Thymus (tissue), 11 donors: ENCODE data around the gene GFRA1. TPM values are rescaled to one million over a fixed set of nuclear protein-coding genes. Genes with fewer than 3 reads are reported as not detected.

Source experiments
- DNase-seq, 9 donors: peaks; one replicate each; pipeline ENCODE4 v3.0.0-alpha.2; 2013; ENCODE audit warnings: low spot score in 9 of 9, low read depth in 6 of 9, missing footprints in 1 of 9
- H3K27ac ChIP-seq, 2 donors: one replicate each; pipeline ENCODE4 v1.5.1; 2013; ENCODE audit warnings: control low read depth in 1 of 2, low read depth in 1 of 2, low read length in 1 of 2, mild to moderate bottlenecking in 1 of 2, moderate library complexity in 1 of 2
- H3K27me3 ChIP-seq, 2 donors: one replicate each; pipeline ENCODE4 v1.5.1; 2013; ENCODE audit warnings: low read length in 1 of 2; ENCODE audit not compliant: control insufficient read depth in 2 of 2, insufficient read depth in 1 of 2
- H3K36me3 ChIP-seq, 2 donors: one replicate each; pipeline ENCODE4 v1.5.1; 2013; ENCODE audit warnings: low read length in 1 of 2, mild to moderate bottlenecking in 1 of 2, moderate library complexity in 1 of 2; ENCODE audit not compliant: control insufficient read depth in 2 of 2, insufficient read depth in 2 of 2
- H3K4me1 ChIP-seq, 2 donors: one replicate each; pipeline ENCODE4 v1.5.1; 2013; ENCODE audit warnings: low read length in 2 of 2; ENCODE audit not compliant: control insufficient read depth in 2 of 2, insufficient read depth in 2 of 2
- H3K4me3 ChIP-seq, 2 donors: one replicate each; pipeline ENCODE4 v1.5.1; 2013; ENCODE audit warnings: low read length in 2 of 2, control low read depth in 1 of 2, mild to moderate bottlenecking in 1 of 2
- H3K9me3 ChIP-seq, 2 donors: one replicate each; pipeline ENCODE4 v1.5.1; 2013; ENCODE audit warnings: low read length in 1 of 2, mild to moderate bottlenecking in 1 of 2; ENCODE audit not compliant: control insufficient read depth in 2 of 2, insufficient read depth in 1 of 2
- WGBS: extraction: QIAGEN DNeasy Blood & Tissue Kit; methylation state at CpG from one replicate; pipeline ENCODE4 v1.1.7; 2013; 5-methylcytosine and 5-hydroxymethylcytosine counted together
- polyA plus RNA-seq: library from polyadenylated mRNA; stranded (reverse); fragments of 200-250 nt; gene quantifications from one replicate; pipeline ENCODE4 v1.2.3, GENCODE V29; 2013
- total RNA-seq: library from RNA; stranded (reverse); fragments of 120-200 nt; gene quantifications from one replicate; pipeline ENCODE4 v1.2.4, GENCODE V29; 2013
- donor health status: healthy.

The GFRA1 gene
- total and polyA plus RNA-seq, 2 donors = 1.6 to 5.0 TPM

DNA sequence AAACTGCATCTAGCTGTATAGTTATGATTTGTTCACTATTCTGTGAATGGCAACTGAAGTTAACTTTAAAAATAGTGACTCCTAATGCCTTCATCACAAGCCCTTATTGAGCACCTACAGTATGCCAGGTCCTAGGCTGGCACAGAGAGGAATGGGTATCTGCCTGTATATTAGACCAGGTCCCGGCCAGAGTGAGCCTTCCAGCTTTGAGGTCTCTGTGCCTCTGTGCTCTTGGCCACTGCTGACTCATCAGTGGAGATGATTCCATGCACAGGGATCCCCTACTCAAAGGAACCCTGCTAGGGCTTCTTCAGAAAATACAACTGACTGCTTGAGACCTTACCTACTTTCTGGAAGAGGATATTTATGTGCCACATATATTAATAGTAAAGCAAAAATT is 118.4 kb downstream of the GFRA1 start:
- H3K36me3 ChIP-seq = no peaks in the 10 kb centered on the region
- 86% methylated on average over 1 of the region's 1 CpG for WGBS
- no peaks in the 10 kb centered on the region for H3K27me3 ChIP-seq
- H3K9me3 ChIP-seq = no peaks in the 10 kb centered on the region
- H3K4me1 ChIP-seq = no peaks in the 10 kb centered on the region
- H3K4me3 ChIP-seq = no peak overlapping the region
- H3K27ac ChIP-seq = no peak overlapping the region
- no peak for DNase-seq

DNA sequence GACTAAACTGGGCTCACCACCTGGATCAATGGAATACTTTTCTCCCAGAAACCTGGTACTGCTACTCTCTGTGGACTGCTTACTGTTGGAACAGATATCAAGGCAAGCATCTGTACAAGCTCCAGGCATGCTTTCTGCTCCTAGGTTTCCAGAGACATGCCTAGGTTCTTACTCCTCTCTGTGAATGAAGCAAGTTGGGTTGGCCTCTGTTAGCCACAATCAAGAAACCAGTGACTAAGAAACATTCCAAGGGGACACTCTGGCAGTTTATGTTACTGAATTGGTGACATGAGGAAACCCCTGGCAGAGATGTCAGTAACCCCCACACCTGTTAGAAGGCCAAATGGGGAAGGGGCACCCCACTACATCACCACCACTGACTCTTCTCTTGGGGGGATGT is 121.9 kb downstream of the GFRA1 start:
- no peaks in the 10 kb centered on the region for H3K27me3 ChIP-seq
- DNase-seq = no peak
- peaks cover 0 to 17% of the 10 kb centered on the region in 2 donors for H3K4me1 ChIP-seq

GRCh38 chr10:116150606-116151005 is 122.4 kb downstream of the GFRA1 start:
- Histone ChIP-seq H3K27ac (no peak overlapping the region), H3K4me1 (peaks cover 0 to 17% of the 10 kb centered on the region in 2 donors), H3K4me3 (no peak overlapping the region), H3K9me3 (no peaks in the 10 kb centered on the region), H3K36me3 (no peaks in the 10 kb centered on the region), H3K27me3 (no peaks in the 10 kb centered on the region)
- WGBS = 72% methylated on average over 6 of the region's 6 CpGs
- no peak for DNase-seq

More for the DNA sequence above, 121.9 kb downstream of the GFRA1 start:
- Histone ChIP-seq H3K4me3 (no peak overlapping the region), H3K27ac (no peak overlapping the region), H3K9me3 (no peaks in the 10 kb centered on the region), H3K36me3 (no peaks in the 10 kb centered on the region)

DNA sequence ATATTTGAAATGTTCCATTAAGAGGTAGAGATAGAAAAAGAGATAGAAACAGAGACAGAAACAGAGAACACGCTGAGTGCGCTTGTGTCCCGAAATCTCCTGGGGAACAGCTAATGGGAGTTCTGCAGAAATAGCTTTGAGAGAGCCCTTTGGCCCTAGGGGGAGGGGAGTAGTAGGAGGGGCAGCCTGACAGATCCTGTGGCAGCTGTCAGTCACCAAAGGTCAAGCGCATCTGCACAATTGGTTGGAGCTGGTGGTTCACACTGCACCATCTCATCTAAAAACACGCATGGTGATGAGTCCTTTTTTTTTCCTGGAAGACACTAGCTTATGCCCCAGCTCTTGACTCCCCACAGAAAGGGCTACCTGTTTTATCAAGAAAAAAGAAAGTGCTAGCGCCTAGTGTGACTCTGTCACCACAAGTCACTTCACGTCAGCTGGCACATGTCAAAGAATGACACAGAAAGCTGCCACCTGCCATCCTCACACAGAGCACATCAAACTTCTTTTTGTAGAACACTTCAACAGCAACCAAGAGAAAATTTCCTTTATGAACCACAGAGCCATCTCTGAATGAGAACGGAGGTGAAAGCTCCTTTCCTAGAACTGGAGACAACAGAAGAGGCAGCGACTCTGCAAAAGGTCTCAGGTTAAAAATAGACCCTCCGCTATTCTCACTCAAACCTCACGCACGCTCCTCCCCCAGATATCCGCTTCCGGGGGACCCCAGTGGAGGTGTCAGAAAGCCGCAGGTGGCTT is 125.7 kb downstream of the GFRA1 start:
- Histone ChIP-seq H3K9me3 (no peaks in the 10 kb centered on the region), H3K4me3 (no peak overlapping the region), H3K36me3 (no peaks in the 10 kb centered on the region), H3K4me1 (peaks cover 0 to 17% of the 10 kb centered on the region in 2 donors), H3K27ac (peak overlapping the region in 1 of 2 donors; percentile 75), H3K27me3 (no peaks in the 10 kb centered on the region)
- WGBS = 78% methylated on average over 15 of the region's 15 CpGs
- DNase-seq = peak in 5 of 9 donors; percentile 8 to 77 (median 56)

DNA sequence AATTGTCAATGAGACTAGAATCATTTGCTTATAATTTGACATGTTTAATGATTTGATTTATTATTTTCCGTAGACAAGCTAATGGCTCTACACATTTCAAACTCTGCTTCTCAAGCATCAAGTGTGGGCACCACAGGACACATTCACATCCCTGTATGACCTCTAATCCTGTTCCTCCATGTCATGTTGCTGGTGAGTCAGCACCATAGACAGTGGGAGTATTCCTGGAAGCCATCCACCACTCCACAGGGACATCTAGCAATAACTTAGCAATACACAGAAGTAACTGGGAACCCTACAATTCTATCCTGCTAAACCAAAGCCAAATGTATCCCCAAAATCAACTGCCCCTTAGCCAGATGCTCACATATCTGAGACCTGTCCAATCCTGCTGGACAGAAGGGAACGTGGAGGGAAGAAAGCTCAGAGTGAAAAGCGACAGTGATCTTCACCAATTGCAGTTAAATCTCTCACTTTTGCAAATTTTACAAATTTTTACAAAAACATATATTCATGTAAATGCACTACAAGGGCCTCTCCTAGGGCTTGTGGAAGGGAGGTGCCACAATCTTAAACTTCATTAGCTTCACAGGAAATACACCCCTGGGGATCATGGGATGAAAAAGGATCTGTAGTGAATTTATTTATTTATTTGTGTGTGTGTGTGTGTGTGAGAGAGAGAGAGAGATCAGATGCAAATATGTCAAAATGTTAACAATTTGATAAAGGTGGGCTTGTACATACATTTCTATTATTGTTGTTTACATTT is 126.5 kb downstream of the GFRA1 start:
- peaks cover 0 to 17% of the 10 kb centered on the region in 2 donors for H3K4me1 ChIP-seq
- WGBS = 79% methylated on average over 3 of the region's 3 CpGs
- no peaks in the 10 kb centered on the region for H3K9me3 ChIP-seq
- no peak overlapping the region for H3K4me3 ChIP-seq
- no peak for DNase-seq
- no peaks in the 10 kb centered on the region for H3K27me3 ChIP-seq
- no peak overlapping the region for H3K27ac ChIP-seq
- no peaks in the 10 kb centered on the region for H3K36me3 ChIP-seq

DNA sequence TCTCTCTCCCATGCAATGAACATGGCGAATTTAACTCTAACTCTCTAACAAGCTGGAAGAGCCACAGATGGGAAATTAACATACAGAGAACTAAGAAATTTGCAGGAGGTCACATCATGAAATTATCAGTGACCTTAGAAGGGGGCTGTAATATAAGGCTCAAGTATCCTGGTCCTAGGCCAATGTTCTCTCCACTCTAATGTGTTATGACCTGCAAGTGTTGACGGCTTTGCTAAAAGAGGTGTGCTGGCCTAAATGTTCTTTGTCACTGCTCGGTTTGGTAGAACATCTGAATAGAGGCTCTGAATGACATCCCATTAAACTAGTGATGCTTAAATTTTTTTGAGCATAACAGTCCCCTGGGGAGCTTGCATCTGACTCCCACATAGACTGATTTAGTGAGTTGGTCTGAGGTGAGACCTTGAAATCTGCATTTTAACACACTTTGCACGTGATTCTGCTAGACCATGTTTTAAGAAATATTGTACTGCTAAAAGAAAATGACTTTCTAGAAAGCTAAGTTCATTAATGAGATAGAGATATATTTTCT is 129.3 kb downstream of the GFRA1 start:
- peaks cover 0 to 17% of the 10 kb centered on the region in 2 donors for H3K4me1 ChIP-seq
- no peaks in the 10 kb centered on the region for H3K9me3 ChIP-seq
- no peak overlapping the region for H3K27ac ChIP-seq
- H3K36me3 ChIP-seq = no peaks in the 10 kb centered on the region
- DNase-seq = no peak
- no peak overlapping the region for H3K4me3 ChIP-seq
- H3K27me3 ChIP-seq = no peaks in the 10 kb centered on the region
- 92% methylated on average over 4 of the region's 4 CpGs for WGBS

DNA sequence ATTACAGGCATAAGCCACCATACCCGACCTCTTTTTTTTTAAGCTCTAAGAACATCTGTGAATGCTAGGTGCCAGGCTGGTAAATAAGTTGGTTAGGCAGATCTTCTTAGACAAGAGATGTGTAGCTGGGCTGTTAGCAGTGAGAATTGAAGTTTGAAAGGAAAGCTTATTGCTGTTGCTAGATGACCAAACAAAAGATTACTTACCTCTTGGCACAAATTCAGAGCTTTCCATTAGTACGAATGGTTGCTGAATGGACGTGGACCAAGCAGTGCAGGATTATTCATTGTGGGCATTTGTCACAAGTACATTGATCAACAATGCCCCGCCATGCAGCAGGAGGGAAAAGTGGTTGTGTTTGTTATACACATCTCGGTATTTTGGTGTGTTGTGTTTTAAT is 131.2 kb downstream of the GFRA1 start:
- Histone ChIP-seq H3K27me3 (no peaks in the 10 kb centered on the region), H3K27ac (no peak overlapping the region), H3K9me3 (no peaks in the 10 kb centered on the region), H3K4me1 (peaks cover 0 to 5% of the 10 kb centered on the region in 2 donors), H3K4me3 (no peak overlapping the region), H3K36me3 (no peaks in the 10 kb centered on the region)
- WGBS = 90% methylated on average over 5 of the region's 5 CpGs
- no peak for DNase-seq

DNA sequence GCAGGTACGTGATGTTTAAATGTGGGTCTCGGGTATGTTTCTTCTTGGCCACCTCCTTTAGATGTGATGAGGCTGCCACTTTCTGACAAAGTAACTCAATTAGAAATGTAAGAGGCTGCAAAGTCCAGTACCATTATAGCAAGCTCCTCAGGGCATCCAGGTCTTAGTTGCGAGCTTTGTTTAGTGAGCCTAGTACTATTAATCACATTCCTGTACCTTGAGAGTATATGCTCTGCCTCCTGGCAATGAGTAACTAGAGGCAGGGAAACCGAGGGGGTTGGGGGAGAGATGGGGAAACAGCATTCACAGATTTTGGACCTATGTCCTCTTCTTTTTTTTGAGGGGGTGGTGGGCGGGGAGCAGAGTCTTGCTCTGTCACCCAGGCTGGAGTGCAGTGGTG is 131.8 kb downstream of the GFRA1 start:
- DNase-seq = no peak
- H3K27me3 ChIP-seq = no peaks in the 10 kb centered on the region
- no peak overlapping the region for H3K4me3 ChIP-seq
- WGBS = 89% methylated on average over 5 of the region's 5 CpGs
- H3K4me1 ChIP-seq = no peaks in the 10 kb centered on the region
- H3K36me3 ChIP-seq = no peaks in the 10 kb centered on the region
- no peak overlapping the region for H3K27ac ChIP-seq
- no peaks in the 10 kb centered on the region for H3K9me3 ChIP-seq

DNA sequence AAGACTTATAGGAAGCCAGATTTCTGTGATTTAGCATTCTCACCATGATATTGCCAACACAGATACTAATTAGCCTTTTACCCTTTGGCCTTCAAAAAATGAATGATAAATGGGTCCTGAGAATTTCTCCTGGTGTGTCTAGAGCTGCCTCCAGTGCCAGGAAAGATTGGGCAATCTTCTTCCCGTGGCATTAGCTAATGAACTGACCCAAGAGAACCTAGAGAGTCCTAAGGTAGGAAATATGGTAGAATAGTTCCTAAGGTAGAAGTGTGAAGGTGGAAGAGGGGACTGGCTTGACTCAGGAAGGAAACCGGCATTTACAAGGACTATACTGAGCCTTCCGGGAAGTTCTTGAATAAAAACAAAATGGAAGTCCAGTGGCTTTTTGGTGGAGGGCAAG is 133.1 kb downstream of the GFRA1 start:
- Histone ChIP-seq H3K4me3 (no peak overlapping the region), H3K36me3 (no peaks in the 10 kb centered on the region), H3K27ac (no peak overlapping the region), H3K27me3 (no peaks in the 10 kb centered on the region), H3K9me3 (no peaks in the 10 kb centered on the region), H3K4me1 (no peaks in the 10 kb centered on the region)
- 64% methylated on average over 3 of the region's 3 CpGs for WGBS
- no peak for DNase-seq
